ENCODE measurements around the gene GALNT10. TPM values are rescaled to one million over a fixed set of nuclear protein-coding genes. Genes with fewer than 3 reads are reported as not detected.

Gene GALNT10
- total and polyA plus RNA-seq, 2 of the 4 experiments (the other 2 are of a cell fraction): 46.2 to 67.0 TPM

GRCh38 chr5:154221371-154221896 lies 30.9 kb downstream of the GALNT10 start:
- intact Hi-C loops (cut with micrococcal nuclease): no loop called here
- Histone ChIP-seq H3K18ac (ENCODE audit: low read depth, low read length) (peak overlapping the region; percentile 43), H4K91ac (ENCODE audit: insufficient read depth, low read depth, low read length) (peak overlapping the region; percentile 94), H4K20me1 (ENCODE audit: insufficient read depth, low read length) (no peaks in the 10 kb centered on the region), H4K8ac (ENCODE audit: low read depth in 2 of 2, low read length in 2 of 2) (peak overlapping the region; percentile 38 to 88), H3K14ac (replicated peaks; ENCODE audit: low read depth, low read length) (peak overlapping the region; percentile 77), H3K9ac (ENCODE audit: low read depth, low read length) (peak overlapping the region; percentile 36), H3K27me3 (ENCODE audit: control insufficient read depth, insufficient read depth, low read length) (no peaks in the 10 kb centered on the region), H3K4me3 (ENCODE audit: insufficient read depth, low read depth, low read length) (no peak overlapping the region), H3K4me1 (ENCODE audit: control insufficient read depth, insufficient read depth, low read length) (peaks cover 15% of the 10 kb centered on the region), H3K23ac (ENCODE audit: low read depth, low read length) (peak overlapping the region; percentile 88), H3K4ac (ENCODE audit: low read depth, low read length) (peak overlapping the region; percentile 95), H2AK9ac (replicated peaks; ENCODE audit: low read depth, low read length, poor library complexity) (peak overlapping the region; percentile 63), H3K79me1 (ENCODE audit: low read depth in 1 of 2, low read length in 2 of 2) (peaks cover 18 to 55% of the 10 kb centered on the region in 2 experiments), H3K4me2 (ENCODE audit: low read depth, low read length) (no peak overlapping the region), H2BK20ac (ENCODE audit: low read depth, low read length) (peak overlapping the region; percentile 94), H4K5ac (ENCODE audit: low read depth, low read length) (peak overlapping the region; percentile 32), H2BK5ac (ENCODE audit: low read depth, low read length, poor library complexity, severe bottlenecking) (peak overlapping the region; percentile 93), H3K27ac (ENCODE audit: insufficient read depth, low read length) (peak overlapping the region; percentile 82), H2AFZ (replicated peaks; ENCODE audit: low read length, poor library complexity) (peak overlapping the region; percentile 67), H2BK15ac (ENCODE audit: low read depth, low read length) (peak overlapping the region; percentile 17; the same call in 2 of the 3 replicates), H3K9me3 (ENCODE audit: control insufficient read depth, insufficient read depth, low read length) (no peaks in the 10 kb centered on the region), H3K36me3 (ENCODE audit: control insufficient read depth, insufficient read depth, low read length) (0 out of 2 replicates have a peak, but pooled peaks cover 6% of the 10 kb centered on the region), H2AK5ac (ENCODE audit: low read depth, low read length) (peak overlapping the region; percentile 26), H3K9me1 (ENCODE audit: insufficient read depth, low read length) (peaks cover 17% of the 10 kb centered on the region), H3K56ac (ENCODE audit: extremely low read depth, insufficient read depth, low read length) (peak overlapping the region; percentile 92; the same call in 1 of the 2 replicates), H2BK120ac (ENCODE audit: low read depth, low read length) (peak overlapping the region; percentile 95)
- in situ Hi-C loops (cut with MboI; ENCODE audit: low sequenced_read_pairs): no loop called here
- DNase-seq (peak; percentile 89), ATAC-seq (ENCODE audit: low read depth) (peak; percentile 69)
- BruUV-seq (replicated peaks): no TSS peak
- dilution Hi-C loops (cut with HindIII; ENCODE audit: low sequenced_read_pairs, unreplicated experiment): no loop called here
- ChIA-PET CTCF (interaction anchor here (0.6 kb wide), 1 partner anchor 710 kb away, joined by 5 read pairs; no protein-coding TSS in a partner anchor), POLR2A (ENCODE audit: unreplicated experiment) (interaction anchor here (0.6 kb wide), 1 partner anchor 91 kb away, joined by 3 read pairs; no protein-coding TSS in a partner anchor)
- TF ChIP-seq POLR2A (IDR thresholded peaks at IDR 0.05; ENCODE audit: low read depth, low read length): no peak
- TF ChIP-seq NFE2L2 (IDR thresholded peaks at IDR 0.05; ENCODE audit: low read depth, low read length): peak; percentile 43
- TF ChIP-seq RCOR1 (IDR thresholded peaks at IDR 0.05; ENCODE audit: insufficient replicate concordance, low read length): no peak
- TF ChIP-seq USF2 (IDR thresholded peaks at IDR 0.05; ENCODE audit: low read depth, low read length): no peak
- TF ChIP-seq CHD1 (IDR thresholded peaks at IDR 0.05; ENCODE audit: low read depth, low read length): no peak
- no peak for TF ChIP-seq MAZ (IDR thresholded peaks at IDR 0.05; ENCODE audit: borderline replicate concordance, low read depth, low read length)
- peak; percentile 93 for TF ChIP-seq MAFK (IDR thresholded peaks at IDR 0.05; ENCODE audit: low read depth, low read length)
- WGBS, 2 experiments (ENCODE audit: extremely low coverage in 2 of 2, insufficient read length in 1 of 2): no CpG with 5 or more reads among the region's 8 CpGs

Data from IMR-90 (cell line).